IPS DF 6.9 (cell line): ENCODE measurements around the gene FCN1.

ENCODE experiments used
- DNase-seq: peaks from one replicate; pipeline ENCODE4 v3.0.0-alpha.2; 2013; ENCODE audit warnings: low read depth, low spot score
- H3K27ac ChIP-seq: one replicate; pipeline ENCODE4 v1.5.1; 2013; ENCODE audit warnings: low read length, control low read depth
- H3K27me3 ChIP-seq: 2 replicates; pipeline ENCODE4 v1.6.1; 2013; ENCODE audit warnings: mild to moderate bottlenecking, low read length; ENCODE audit not compliant: control insufficient read depth, insufficient read depth
- H3K36me3 ChIP-seq: 2 replicates; pipeline ENCODE4 v1.6.1; 2013; ENCODE audit warnings: low read length; ENCODE audit not compliant: control insufficient read depth, insufficient read depth
- H3K4me1 ChIP-seq: 2 replicates; pipeline ENCODE4 v1.6.1; 2013; ENCODE audit warnings: low read length; ENCODE audit not compliant: control insufficient read depth, insufficient read depth
- H3K4me3 ChIP-seq: 2 replicates; pipeline ENCODE4 v1.5.1; 2013; ENCODE audit warnings: mild to moderate bottlenecking, low read length
- H3K9me3 ChIP-seq: 2 replicates; pipeline ENCODE4 v1.6.1; 2013; ENCODE audit warnings: low read length, inconsistent platforms; ENCODE audit not compliant: control insufficient read depth, insufficient read depth
- WGBS: extraction: QIAGEN DNeasy Blood & Tissue Kit; methylation state at CpG from one replicate; pipeline ENCODE4 v1.1.7; 2013; ENCODE audit warnings: mixed read lengths, missing lambda C conversion rate; ENCODE audit not compliant: insufficient read length, insufficient coverage; 5-methylcytosine and 5-hydroxymethylcytosine counted together

The FCN1 gene

GRCh38 chr9:134917431-134918373 is at the start of gene FCN1:
Gene FCN1, minus strand, starts transcription at chr9:134917912. Its CDS starts 41 bp downstream, at chr9:134917871.
- H3K4me3 ChIP-seq, result no peak within 1 kb of the TSS
- no peak for DNase-seq
- H3K27ac ChIP-seq, result no peak within 1 kb of the TSS
- no CpG with 5 or more reads among the region's 11 CpGs for WGBS
- H3K9me3 ChIP-seq, result no peaks in the 10 kb centered on the region
- H3K27me3 ChIP-seq, result no peaks in the 10 kb centered on the region
- no peaks in the 10 kb centered on the region for H3K4me1 ChIP-seq
- H3K36me3 ChIP-seq, result no peaks in the 10 kb centered on the region

DNA sequence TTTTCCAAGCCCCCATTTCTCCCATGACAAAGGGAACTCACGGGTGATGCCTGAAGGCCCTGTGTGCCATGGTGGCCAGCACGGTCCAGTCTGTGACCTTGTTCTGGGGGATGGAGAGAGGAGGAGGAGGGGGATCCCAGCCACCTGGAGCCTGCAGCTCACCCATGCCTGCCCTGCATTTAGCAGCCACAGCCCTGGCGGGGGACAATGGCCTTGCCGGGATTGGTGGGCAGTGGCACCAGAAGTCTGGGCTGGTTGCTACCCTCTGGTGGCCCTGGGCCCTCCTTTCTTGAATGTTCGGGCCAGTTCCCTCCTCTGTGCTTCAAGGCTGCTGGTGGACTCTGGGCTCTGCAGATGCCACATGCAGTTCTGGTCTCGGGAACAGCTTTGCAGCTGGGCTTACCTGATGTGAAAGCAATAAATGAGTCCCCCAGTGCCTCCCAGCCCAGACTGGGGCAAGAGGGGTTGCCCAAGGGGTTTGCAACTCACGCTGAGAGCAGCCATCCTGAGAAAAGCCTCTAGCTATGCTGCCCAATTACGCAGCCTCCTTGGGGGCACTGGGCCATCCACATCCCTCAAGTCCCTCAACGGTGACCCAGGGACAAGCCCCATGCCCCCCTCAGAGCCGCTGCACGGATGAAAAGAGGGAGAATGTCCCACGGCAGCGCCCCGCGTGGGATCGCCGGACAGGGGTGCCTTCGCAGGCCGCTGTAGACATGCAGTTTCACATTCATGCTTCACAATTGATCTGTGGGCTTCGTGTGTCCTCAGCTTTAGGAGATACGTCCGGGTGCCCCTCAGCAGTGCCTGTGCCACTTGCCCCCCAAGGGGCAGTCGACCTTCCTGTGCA is 49.2 kb upstream of the FCN1 start:
- no peak for DNase-seq
- Histone ChIP-seq H3K27me3 (no peaks in the 10 kb centered on the region), H3K4me1 (peaks cover 6% of the 10 kb centered on the region; the same call in 1 of the 2 replicates), H3K36me3 (no peaks in the 10 kb centered on the region), H3K4me3 (no peak overlapping the region), H3K9me3 (no peaks in the 10 kb centered on the region), H3K27ac (no peak overlapping the region)
- WGBS, result no CpG with 5 or more reads among the region's 23 CpGs

DNA sequence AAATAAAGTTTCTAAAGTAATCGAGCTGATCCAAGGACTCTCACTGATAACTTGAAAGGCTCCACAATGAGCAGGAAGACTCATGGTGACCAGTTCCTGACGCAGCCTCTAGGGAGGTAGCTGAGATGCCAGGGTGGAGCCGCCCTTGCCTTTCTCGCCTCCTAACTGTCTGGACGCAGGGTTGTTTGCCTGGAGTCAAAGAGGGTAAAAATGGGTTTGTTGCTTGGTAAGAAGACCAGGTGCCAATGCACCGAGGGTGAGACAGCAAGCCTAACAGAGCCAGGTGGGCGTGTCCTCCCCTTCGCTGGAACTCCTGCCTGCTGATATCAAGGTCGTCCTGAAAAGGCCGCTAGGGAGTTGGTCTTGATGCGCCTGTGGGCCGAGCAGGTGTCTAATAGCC is 48.6 kb upstream of the FCN1 start:
- Histone ChIP-seq H3K27ac (no peak overlapping the region), H3K9me3 (no peaks in the 10 kb centered on the region), H3K27me3 (no peaks in the 10 kb centered on the region), H3K4me1 (peaks cover 6% of the 10 kb centered on the region; the same call in 1 of the 2 replicates), H3K36me3 (no peaks in the 10 kb centered on the region), H3K4me3 (no peak overlapping the region)
- no peak for DNase-seq
- WGBS, result no CpG with 5 or more reads among the region's 12 CpGs

GRCh38 chr9:134965851-134966250 is 48.1 kb upstream of the FCN1 start:
- no CpG with 5 or more reads among the region's 6 CpGs for WGBS
- H3K4me3 ChIP-seq, result no peak overlapping the region
- no peak overlapping the region for H3K27ac ChIP-seq
- no peak for DNase-seq
- no peaks in the 10 kb centered on the region for H3K9me3 ChIP-seq
- H3K4me1 ChIP-seq, result peaks cover 6% of the 10 kb centered on the region; the same call in 1 of the 2 replicates
- H3K27me3 ChIP-seq, result no peaks in the 10 kb centered on the region
- no peaks in the 10 kb centered on the region for H3K36me3 ChIP-seq

DNA sequence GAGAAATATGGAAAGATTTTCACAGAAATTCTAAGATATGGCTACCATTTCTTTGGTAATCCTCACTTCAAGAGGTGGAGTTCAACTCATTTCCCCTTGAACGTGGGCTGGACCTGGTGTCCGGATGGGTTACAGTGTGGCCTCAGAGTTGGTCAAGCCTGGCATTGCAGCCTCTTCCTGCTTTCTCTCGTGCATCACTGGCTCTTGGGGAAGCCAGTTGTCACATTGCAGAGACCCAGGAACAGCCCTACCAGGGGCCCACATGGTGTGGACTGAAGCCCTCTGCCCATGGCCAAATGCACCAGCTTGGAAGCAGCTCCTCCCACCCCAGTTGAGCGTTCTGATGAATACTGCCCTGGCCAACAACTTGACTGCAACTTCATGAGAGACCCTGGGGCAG is 47.7 kb upstream of the FCN1 start:
- H3K36me3 ChIP-seq, result no peaks in the 10 kb centered on the region
- peaks cover 6% of the 10 kb centered on the region; the same call in 1 of the 2 replicates for H3K4me1 ChIP-seq
- H3K27me3 ChIP-seq, result no peaks in the 10 kb centered on the region
- H3K4me3 ChIP-seq, result no peak overlapping the region
- DNase-seq, result no peak
- no peaks in the 10 kb centered on the region for H3K9me3 ChIP-seq
- H3K27ac ChIP-seq, result no peak overlapping the region
- no CpG with 5 or more reads among the region's 4 CpGs for WGBS

DNA sequence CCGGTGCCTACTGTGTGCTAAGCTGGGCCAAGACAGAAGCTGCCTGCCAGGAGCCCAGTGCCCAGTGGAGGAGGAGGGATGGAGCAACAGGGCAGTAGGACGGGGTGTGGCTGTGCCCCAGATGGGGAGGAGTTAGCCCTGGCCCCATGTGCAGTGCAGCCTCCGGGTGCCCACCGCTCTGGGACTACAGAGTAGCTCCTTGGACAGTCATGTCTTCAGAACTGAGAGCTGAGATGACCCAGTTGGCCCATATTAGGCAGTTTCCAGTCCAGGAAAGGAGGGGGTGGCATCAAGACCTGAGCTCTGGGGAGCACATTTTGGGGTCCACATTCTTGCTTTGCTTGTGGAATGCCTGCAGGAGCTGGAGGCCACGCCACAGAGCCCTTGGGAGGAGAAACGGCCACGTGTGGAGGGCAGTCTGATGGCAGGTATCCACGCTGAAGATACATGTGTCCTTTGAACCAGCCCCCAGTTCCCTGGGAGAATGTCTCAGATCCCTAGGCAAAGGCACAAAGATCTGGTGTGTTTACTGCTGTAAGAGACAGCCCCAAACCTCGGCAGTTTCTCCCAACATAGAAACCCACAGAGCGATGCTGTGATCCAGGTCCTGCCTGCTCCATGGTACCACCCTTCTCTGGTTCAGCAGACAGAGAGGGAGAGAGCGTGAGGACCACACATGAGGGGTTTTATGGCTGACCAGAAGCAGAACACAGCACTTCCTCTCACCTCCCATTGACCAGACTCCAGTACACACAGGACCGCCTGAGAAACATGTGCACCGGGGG is 46.8 kb upstream of the FCN1 start:
- Histone ChIP-seq H3K27me3 (no peaks in the 10 kb centered on the region), H3K36me3 (no peaks in the 10 kb centered on the region), H3K4me3 (no peak overlapping the region), H3K27ac (no peak overlapping the region), H3K9me3 (no peaks in the 10 kb centered on the region), H3K4me1 (peaks cover 6% of the 10 kb centered on the region; the same call in 1 of the 2 replicates)
- no peak for DNase-seq
- WGBS, result no CpG with 5 or more reads among the region's 13 CpGs

- no peaks in the 10 kb centered on the region for H3K27me3 ChIP-seq
- H3K4me1 ChIP-seq, result peaks cover 5% of the 10 kb centered on the region; the same call in 1 of the 2 replicates
- WGBS, result no CpG with 5 or more reads among the region's 19 CpGs
- H3K9me3 ChIP-seq, result no peaks in the 10 kb centered on the region
- no peak overlapping the region for H3K4me3 ChIP-seq
- H3K36me3 ChIP-seq, result no peaks in the 10 kb centered on the region
- no peak for DNase-seq
- H3K27ac ChIP-seq, result no peak overlapping the region
Measured at GRCh38 chr9:134963546-134963945, 45.8 kb upstream of the FCN1 start.

DNA sequence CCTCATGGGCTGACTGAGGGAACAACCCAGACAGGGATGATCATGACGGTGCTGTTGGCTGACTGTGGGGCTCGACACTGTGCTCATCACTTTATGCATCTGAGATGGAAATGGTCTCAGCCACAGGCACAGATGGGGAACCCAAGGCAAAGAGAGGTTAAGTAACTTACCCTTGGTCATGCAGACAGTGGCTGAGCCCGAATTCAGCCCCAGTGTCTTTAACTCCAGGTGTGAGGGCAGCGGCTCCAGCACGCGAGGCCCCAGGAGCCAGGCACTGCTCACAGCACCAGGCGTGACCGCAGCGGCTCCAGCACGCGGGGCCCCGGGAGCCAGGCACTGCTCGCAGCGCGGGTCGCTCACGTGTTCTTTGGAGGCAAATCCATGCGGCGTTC is 45.3 kb upstream of the FCN1 start:
- Histone ChIP-seq H3K27me3 (no peaks in the 10 kb centered on the region), H3K27ac (no peak overlapping the region), H3K4me3 (no peak overlapping the region), H3K4me1 (no peaks in the 10 kb centered on the region), H3K36me3 (no peaks in the 10 kb centered on the region), H3K9me3 (no peaks in the 10 kb centered on the region)
- DNase-seq, result no peak
- WGBS, result no CpG with 5 or more reads among the region's 19 CpGs

GRCh38 chr9:134962065-134962972 is 44.6 kb upstream of the FCN1 start:
- no peak for DNase-seq
- Histone ChIP-seq H3K4me3 (no peak overlapping the region), H3K27me3 (no peaks in the 10 kb centered on the region), H3K36me3 (no peaks in the 10 kb centered on the region), H3K27ac (no peak overlapping the region), H3K9me3 (no peaks in the 10 kb centered on the region), H3K4me1 (no peaks in the 10 kb centered on the region)
- no CpG with 5 or more reads among the region's 16 CpGs for WGBS
